Stomach smooth muscle (tissue), 2 donors: ENCODE data around the gene IMP3.

Experiments used
- H3K27ac ChIP-seq: one replicate; pipeline ENCODE4 v1.7.0; 2013; ENCODE audit warnings: mild to moderate bottlenecking, low read length, inconsistent platforms
- H3K27me3 ChIP-seq, 2 donors: one replicate each; pipeline ENCODE4 v1.7.0; 2013; ENCODE audit warnings: low read length in 2 of 2; ENCODE audit not compliant: insufficient read depth in 2 of 2, control insufficient read depth in 1 of 2
- H3K36me3 ChIP-seq, 2 donors: one replicate each; pipeline ENCODE4 v1.7.0; 2013; ENCODE audit warnings: low read length in 2 of 2; ENCODE audit not compliant: control insufficient read depth in 2 of 2, insufficient read depth in 2 of 2
- H3K4me1 ChIP-seq: one replicate; pipeline ENCODE4 v1.7.0; 2013; ENCODE audit warnings: low read length; ENCODE audit not compliant: control insufficient read depth, insufficient read depth
- H3K4me3 ChIP-seq, 2 donors: one replicate each; pipeline ENCODE4 v1.7.0; 2013; ENCODE audit warnings: low read length in 2 of 2
- H3K9ac ChIP-seq, 2 donors: one replicate each; pipeline ENCODE4 v1.7.0; 2013; ENCODE audit warnings: low read length in 2 of 2, mild to moderate bottlenecking in 1 of 2
- H3K9me3 ChIP-seq, 2 donors: one replicate each; pipeline ENCODE4 v1.7.0; 2013; ENCODE audit warnings: low read length in 2 of 2; ENCODE audit not compliant: control insufficient read depth in 2 of 2
- donor health status: healthy.
- donor health status: Pancreatic carcinoma.

IMP3 gene

DNA sequence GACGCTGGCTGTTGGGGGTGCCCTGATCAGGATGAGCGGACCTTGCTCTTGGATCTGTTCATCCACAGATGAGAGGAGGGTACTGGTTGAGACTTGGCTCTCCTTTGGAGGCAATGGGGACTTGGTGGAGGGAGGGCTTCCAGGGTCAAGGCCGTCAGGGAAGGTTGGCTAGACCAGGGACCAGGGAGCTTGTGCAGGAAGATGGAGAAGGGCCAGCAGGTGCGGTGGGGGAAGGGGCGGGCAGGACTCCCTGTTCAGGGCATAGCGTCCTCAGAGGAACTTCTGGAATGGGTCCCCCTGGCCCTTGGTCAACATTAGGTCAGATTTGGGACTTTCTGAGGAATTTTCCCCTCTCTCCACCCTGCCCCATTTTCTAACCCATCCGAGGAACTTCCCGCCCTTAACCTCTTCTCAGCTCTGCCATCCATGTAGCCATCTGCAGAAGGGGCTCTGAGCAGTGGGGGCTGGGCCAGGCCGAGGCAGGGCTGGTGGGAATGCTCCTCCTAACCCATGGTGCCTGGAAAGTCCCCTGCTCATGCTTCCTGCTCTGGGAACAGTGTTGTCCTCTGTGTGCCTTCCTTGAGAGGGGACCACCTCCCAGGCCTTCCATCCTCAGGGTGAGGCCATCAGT is 19.2 kb upstream of the IMP3 start:
- no peak overlapping the region for H3K9ac ChIP-seq
- H3K4me1 ChIP-seq = peaks cover 55% of the 10 kb centered on the region
- no peaks in the 10 kb centered on the region for H3K27me3 ChIP-seq
- H3K27ac ChIP-seq = peak overlapping the region; percentile 93
- no peaks in the 10 kb centered on the region for H3K9me3 ChIP-seq
- no peak overlapping the region for H3K4me3 ChIP-seq
- peaks cover 25 to 32% of the 10 kb centered on the region in 2 donors for H3K36me3 ChIP-seq

DNA sequence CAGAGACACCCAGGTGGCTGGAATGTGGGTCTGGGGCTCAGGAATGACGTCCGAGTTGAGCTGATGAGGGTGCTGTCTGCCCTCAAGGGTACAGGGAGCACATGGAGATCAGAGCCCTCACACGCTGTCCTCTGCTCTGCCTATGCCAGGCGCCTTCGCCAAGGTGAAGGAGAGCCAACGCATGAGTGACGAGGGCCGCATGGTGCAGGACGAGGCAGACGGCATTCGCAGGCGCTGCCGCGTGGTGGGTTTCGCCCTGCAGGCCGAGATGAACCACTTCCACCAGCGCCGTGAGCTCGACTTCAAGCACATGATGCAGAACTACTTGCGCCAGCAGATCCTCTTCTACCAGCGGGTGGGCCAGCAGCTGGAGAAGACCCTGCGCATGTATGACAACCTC is 16.8 kb upstream of the IMP3 start:
- no peaks in the 10 kb centered on the region for H3K9me3 ChIP-seq
- peaks cover 22 to 32% of the 10 kb centered on the region in 2 donors for H3K36me3 ChIP-seq
- no peak overlapping the region for H3K4me3 ChIP-seq
- H3K9ac ChIP-seq = no peak overlapping the region
- H3K27ac ChIP-seq = no peak overlapping the region
- H3K4me1 ChIP-seq = peaks cover 68% of the 10 kb centered on the region
- H3K27me3 ChIP-seq = no peaks in the 10 kb centered on the region

- Histone ChIP-seq H3K4me3 (no peak overlapping the region), H3K9ac (no peak overlapping the region), H3K27ac (peak overlapping the region; percentile 31), H3K36me3 (peaks cover 22 to 32% of the 10 kb centered on the region in 2 donors), H3K27me3 (no peaks in the 10 kb centered on the region), H3K9me3 (no peaks in the 10 kb centered on the region), H3K4me1 (peaks cover 68% of the 10 kb centered on the region)
Observed at GRCh38 chr15:75656331-75656730, 16.3 kb upstream of the IMP3 start.

DNA sequence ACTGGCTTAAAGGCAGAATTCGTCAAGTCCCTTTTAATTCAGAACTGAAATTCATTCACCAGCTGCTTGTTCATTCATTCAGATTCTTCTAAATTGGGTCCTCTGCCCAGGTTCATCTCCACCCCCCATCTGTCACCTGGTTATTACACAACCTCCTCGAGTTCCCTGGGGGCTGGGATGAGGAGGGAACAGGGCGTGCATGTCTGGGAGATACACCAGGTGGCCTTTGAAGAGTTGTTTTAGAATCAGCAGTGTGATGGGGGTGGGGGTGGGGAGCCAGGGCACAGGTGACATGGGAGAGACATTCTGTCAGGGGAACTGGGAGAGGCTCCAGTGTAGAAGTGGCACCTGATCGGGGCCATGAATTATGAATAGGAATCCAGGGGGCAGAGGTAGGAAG is 15.9 kb upstream of the IMP3 start:
- Histone ChIP-seq H3K4me3 (no peak overlapping the region), H3K36me3 (peaks cover 22 to 33% of the 10 kb centered on the region in 2 donors), H3K27me3 (no peaks in the 10 kb centered on the region), H3K27ac (peak overlapping the region; percentile 31), H3K9me3 (no peaks in the 10 kb centered on the region), H3K9ac (no peak overlapping the region), H3K4me1 (peaks cover 68% of the 10 kb centered on the region)

- H3K27ac ChIP-seq = no peak overlapping the region
- H3K27me3 ChIP-seq = no peaks in the 10 kb centered on the region
- H3K4me3 ChIP-seq = peak overlapping the region in 1 of 2 donors; percentile 29
- H3K4me1 ChIP-seq = peaks cover 69% of the 10 kb centered on the region
- peaks cover 21 to 30% of the 10 kb centered on the region in 2 donors for H3K36me3 ChIP-seq
- H3K9ac ChIP-seq = no peak overlapping the region
- no peaks in the 10 kb centered on the region for H3K9me3 ChIP-seq
Observed at GRCh38 chr15:75654201-75654907, 14.3 kb upstream of the IMP3 start.

DNA sequence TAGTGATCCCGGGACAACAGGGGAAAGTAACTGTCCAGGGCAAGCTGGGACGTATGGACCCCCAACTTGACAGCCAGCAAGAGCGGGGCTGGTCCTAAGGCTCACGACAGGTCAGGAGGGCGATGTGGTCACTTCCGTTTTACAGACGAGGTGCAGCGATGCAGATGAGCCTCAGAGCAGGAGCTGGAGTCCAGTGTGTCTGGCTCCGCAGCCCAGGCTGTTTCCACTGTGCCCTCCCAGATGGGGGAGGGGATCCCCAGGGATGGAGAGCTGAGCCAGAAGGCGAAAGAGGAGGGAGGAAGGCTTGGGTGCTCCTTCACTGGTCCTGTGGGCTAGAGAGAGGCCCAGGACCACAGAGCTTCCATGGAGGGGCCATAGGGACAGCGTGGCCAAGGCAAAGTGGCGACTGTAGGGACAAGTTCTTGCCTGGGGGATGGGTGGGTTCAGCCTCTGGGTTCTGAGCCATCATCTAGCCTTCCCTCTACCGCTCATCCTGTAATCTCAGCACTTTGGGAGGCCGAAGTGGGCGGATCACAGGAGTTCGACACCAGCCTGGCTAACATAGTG is 13.4 kb upstream of the IMP3 start:
- peaks cover 70% of the 10 kb centered on the region for H3K4me1 ChIP-seq
- H3K36me3 ChIP-seq = peaks cover 16 to 30% of the 10 kb centered on the region in 2 donors
- peak overlapping the region in 1 of 2 donors; percentile 35 for H3K4me3 ChIP-seq
- peak overlapping the region; percentile 49 for H3K27ac ChIP-seq
- peak overlapping the region; percentile 14 to 36 for H3K9ac ChIP-seq
- H3K9me3 ChIP-seq = no peaks in the 10 kb centered on the region
- H3K27me3 ChIP-seq = no peaks in the 10 kb centered on the region

GRCh38 chr15:75651810-75652543 is 12.0 kb upstream of the IMP3 start:
- H3K9ac ChIP-seq = peak overlapping the region; percentile 14 to 55
- peaks cover 6 to 16% of the 10 kb centered on the region in 2 donors for H3K36me3 ChIP-seq
- H3K27me3 ChIP-seq = no peaks in the 10 kb centered on the region
- peak overlapping the region; percentile 49 for H3K27ac ChIP-seq
- peak overlapping the region; percentile 42 to 95 for H3K4me3 ChIP-seq
- H3K4me1 ChIP-seq = peaks cover 71% of the 10 kb centered on the region
- H3K9me3 ChIP-seq = no peaks in the 10 kb centered on the region

GRCh38 chr15:75650908-75651809 is 11.1 kb upstream of the IMP3 start:
- Histone ChIP-seq H3K4me1 (peaks cover 76% of the 10 kb centered on the region), H3K9ac (peak overlapping the region; percentile 14 to 47), H3K9me3 (no peaks in the 10 kb centered on the region), H3K27ac (peak overlapping the region; percentile 49), H3K36me3 (peaks cover 4 to 13% of the 10 kb centered on the region in 2 donors), H3K4me3 (peak overlapping the region; percentile 42 to 95), H3K27me3 (no peaks in the 10 kb centered on the region)

GRCh38 chr15:75649848-75650247 is 9.8 kb upstream of the IMP3 start:
- peaks cover 3 to 7% of the 10 kb centered on the region in 2 donors for H3K36me3 ChIP-seq
- H3K4me3 ChIP-seq = peak overlapping the region; percentile 61 to 95
- no peak overlapping the region for H3K27ac ChIP-seq
- no peaks in the 10 kb centered on the region for H3K27me3 ChIP-seq
- H3K9ac ChIP-seq = no peak overlapping the region
- no peaks in the 10 kb centered on the region for H3K9me3 ChIP-seq
- H3K4me1 ChIP-seq = peaks cover 72% of the 10 kb centered on the region
